ENCODE data around the gene RPS17.
A peak's percentile ranks its signal among the peaks of the same experiment; 100 is the strongest.

Gene RPS17

GRCh38 chr15:82540055-82540983 is at the start of gene RPS17:
Gene RPS17, minus strand, starts transcription at chr15:82540457. Its CDS starts 29 bp downstream, at chr15:82540428.
- DNase-seq, result peak; percentile 99

- no peak for DNase-seq
Observed at GRCh38 chr15:82587805-82588204, 47.5 kb upstream of the RPS17 start.

GRCh38 chr15:82585072-82585471 is 44.8 kb upstream of the RPS17 start:
- DNase-seq, result no peak

GRCh38 chr15:82580713-82581112 is 40.5 kb upstream of the RPS17 start:
- DNase-seq, result no peak

GRCh38 chr15:82575335-82575734 is 35.1 kb upstream of the RPS17 start:
- DNase-seq, result no peak

GRCh38 chr15:82572986-82573385 is 32.7 kb upstream of the RPS17 start:
- DNase-seq, result no peak

GRCh38 chr15:82572311-82572710 is 32.1 kb upstream of the RPS17 start:
- DNase-seq, result no peak

- DNase-seq, result no peak
Observed at GRCh38 chr15:82571722-82572222, 31.5 kb upstream of the RPS17 start.

- DNase-seq, result no peak
Observed at GRCh38 chr15:82570721-82571508, 30.7 kb upstream of the RPS17 start.

- DNase-seq, result no peak
Observed at GRCh38 chr15:82569834-82570233, 29.6 kb upstream of the RPS17 start.

GRCh38 chr15:82568986-82569385 is 28.7 kb upstream of the RPS17 start:
- no peak for DNase-seq

- DNase-seq, result no peak
Observed at GRCh38 chr15:82567661-82568060, 27.4 kb upstream of the RPS17 start.

- DNase-seq, result no peak
Observed at GRCh38 chr15:82566690-82567089, 26.4 kb upstream of the RPS17 start.

GRCh38 chr15:82558502-82558901 is 18.2 kb upstream of the RPS17 start:
- no peak for DNase-seq

GRCh38 chr15:82556315-82557035 is 16.2 kb upstream of the RPS17 start:
- DNase-seq, result no peak

- no peak for DNase-seq
Observed at GRCh38 chr15:82554849-82555248, 14.6 kb upstream of the RPS17 start.

- DNase-seq, result no peak
Observed at GRCh38 chr15:82554351-82554750, 14.1 kb upstream of the RPS17 start.

- no peak for DNase-seq
Observed at GRCh38 chr15:82553846-82554245, 13.6 kb upstream of the RPS17 start.

GRCh38 chr15:82552861-82553260 is 12.6 kb upstream of the RPS17 start:
- no peak for DNase-seq

GRCh38 chr15:82551646-82552247 is 11.5 kb upstream of the RPS17 start:
- DNase-seq, result no peak

- no peak for DNase-seq
Observed at GRCh38 chr15:82549199-82549665, 9.0 kb upstream of the RPS17 start.

- peak; percentile 22 to 48 for DNase-seq
Observed at GRCh38 chr15:82548700-82549099, 8.4 kb upstream of the RPS17 start.
